SHP77 (cell line): Measurements from ENCODE around the gene TNS2.

ENCODE experiments used
- DNase-seq, 2 experiments: peaks; one replicate each; lab custom pipeline; 2025; lab: John Stamatoyannopoulos, UW

Gene TNS2

GRCh38 chr12:53042607-53043454, 7.0 kb upstream of the TNS2 start:
- DNase-seq = no peak

GRCh38 chr12:53044052-53044581, 5.7 kb upstream of the TNS2 start:
- DNase-seq = no peak

GRCh38 chr12:53044896-53045695, 4.8 kb upstream of the TNS2 start:
- no peak for DNase-seq

GRCh38 chr12:53045696-53046045, 4.2 kb upstream of the TNS2 start:
- DNase-seq = no peak

GRCh38 chr12:53046655-53047220, 3.1 kb upstream of the TNS2 start:
- DNase-seq = peak; percentile 36 to 64

GRCh38 chr12:53047221-53048032, 2.4 kb upstream of the TNS2 start:
- peak; percentile 35 to 77 for DNase-seq

GRCh38 chr12:53048033-53048779, 1.7 kb upstream of the TNS2 start:
- DNase-seq = peak; percentile 36 to 63

GRCh38 chr12:53048780-53049401, 974 bp upstream of the TNS2 start:
- DNase-seq = no peak

GRCh38 chr12:53050426-53051057, 677 bp downstream of the TNS2 start:
- DNase-seq = no peak

GRCh38 chr12:53051058-53051880, 1.4 kb downstream of the TNS2 start:
- DNase-seq = peak; percentile 22 to 27

- no peak for DNase-seq
Measured at GRCh38 chr12:53051881-53052412, 2.1 kb downstream of the TNS2 start.

- peak; percentile 49 to 59 for DNase-seq
Measured at GRCh38 chr12:53052419-53053217, 2.8 kb downstream of the TNS2 start.

- DNase-seq = peak; percentile 52 to 63
Measured at GRCh38 chr12:53053218-53054111, 3.6 kb downstream of the TNS2 start.

- peak; percentile 90 to 92 for DNase-seq
Measured at GRCh38 chr12:53054112-53054878, 4.4 kb downstream of the TNS2 start.

GRCh38 chr12:53055471-53056266, 5.8 kb downstream of the TNS2 start:
- DNase-seq = no peak
